GM18526 (cell line): ENCODE results near the gene SLC27A2.

Source experiments
- POLR2A ChIP-seq: IDR thresholded peaks from 3 replicates; pipeline ENCODE4 v1.6.1; 2011; ENCODE audit not compliant: insufficient read length; ENCODE audit errors: extremely low read depth

Gene SLC27A2

GRCh38 chr15:50181969-50182218, at the start of gene SLC27A2:
SLC27A2 (plus strand) TSS chr15:50182196; CDS start chr15:50182428, 232 bp downstream.
- TF ChIP-seq POLR2A: no peak

GRCh38 chr15:50134524-50135024, 47.4 kb upstream of the SLC27A2 start:
- no peak for TF ChIP-seq POLR2A

- no peak for TF ChIP-seq POLR2A
Observed at GRCh38 chr15:50135031-50135551, 46.9 kb upstream of the SLC27A2 start.

GRCh38 chr15:50137330-50137761, 44.6 kb upstream of the SLC27A2 start:
- TF ChIP-seq POLR2A: no peak

GRCh38 chr15:50137893-50138292, 44.1 kb upstream of the SLC27A2 start:
- no peak for TF ChIP-seq POLR2A

GRCh38 chr15:50138391-50138790, 43.6 kb upstream of the SLC27A2 start:
- TF ChIP-seq POLR2A: no peak

GRCh38 chr15:50140098-50140497, 41.9 kb upstream of the SLC27A2 start:
- no peak for TF ChIP-seq POLR2A

- TF ChIP-seq POLR2A: no peak
Observed at GRCh38 chr15:50140983-50141382, 41.0 kb upstream of the SLC27A2 start.

- no peak for TF ChIP-seq POLR2A
Observed at GRCh38 chr15:50141856-50142255, 40.1 kb upstream of the SLC27A2 start.

- no peak for TF ChIP-seq POLR2A
Observed at GRCh38 chr15:50143255-50143860, 38.6 kb upstream of the SLC27A2 start.

GRCh38 chr15:50144341-50145120, 37.5 kb upstream of the SLC27A2 start:
- TF ChIP-seq POLR2A: no peak

- no peak for TF ChIP-seq POLR2A
Observed at GRCh38 chr15:50145451-50145872, 36.5 kb upstream of the SLC27A2 start.

GRCh38 chr15:50146632-50147031, 35.4 kb upstream of the SLC27A2 start:
- TF ChIP-seq POLR2A: no peak

- TF ChIP-seq POLR2A: no peak
Observed at GRCh38 chr15:50148362-50148963, 33.5 kb upstream of the SLC27A2 start.

GRCh38 chr15:50149090-50149489, 32.9 kb upstream of the SLC27A2 start:
- TF ChIP-seq POLR2A: no peak

GRCh38 chr15:50150349-50150748, 31.6 kb upstream of the SLC27A2 start:
- no peak for TF ChIP-seq POLR2A
